Activated CD4-positive, CD25-positive, alpha-beta regulatory T cell treated with anti-CD3 and anti-CD28 coated beads, Interleukin-2, amount 50 U/mL, for 16 hours (primary cell): ENCODE measurements around the gene PIEZO2.

Source experiments
- DNase-seq: peaks from one replicate; pipeline ENCODE4 v3.0.0-alpha.2; 2020; ENCODE audit warnings: low read depth, low spot score

Gene PIEZO2

GRCh38 chr18:10898417-10898974 is 250.9 kb downstream of the PIEZO2 start:
- no peak for DNase-seq

DNA sequence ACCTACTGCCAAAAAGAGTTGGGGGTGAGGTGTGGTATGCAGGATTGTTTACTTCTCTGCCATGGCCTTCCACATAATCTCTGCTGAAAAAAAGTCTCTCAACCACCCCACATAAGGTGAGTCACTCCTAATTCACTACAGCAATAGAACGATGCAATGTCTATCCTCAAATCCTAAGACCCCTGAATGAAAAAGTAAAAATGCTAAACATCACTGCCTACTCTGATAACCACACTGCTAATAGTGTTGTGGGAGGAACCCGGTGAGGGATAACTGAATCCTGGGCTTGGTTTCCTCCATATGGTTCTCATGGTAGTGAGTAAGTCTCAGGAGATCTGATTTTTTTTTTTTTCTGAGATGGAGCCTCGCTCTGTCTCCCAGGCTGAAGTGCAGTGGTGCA is 252.5 kb downstream of the PIEZO2 start:
- DNase-seq = no peak

- no peak for DNase-seq
Measured at GRCh38 chr18:10895976-10896375, 253.4 kb downstream of the PIEZO2 start.

GRCh38 chr18:10894501-10894900 is 254.9 kb downstream of the PIEZO2 start:
- no peak for DNase-seq

GRCh38 chr18:10893761-10894160 is 255.6 kb downstream of the PIEZO2 start:
- no peak for DNase-seq

DNA sequence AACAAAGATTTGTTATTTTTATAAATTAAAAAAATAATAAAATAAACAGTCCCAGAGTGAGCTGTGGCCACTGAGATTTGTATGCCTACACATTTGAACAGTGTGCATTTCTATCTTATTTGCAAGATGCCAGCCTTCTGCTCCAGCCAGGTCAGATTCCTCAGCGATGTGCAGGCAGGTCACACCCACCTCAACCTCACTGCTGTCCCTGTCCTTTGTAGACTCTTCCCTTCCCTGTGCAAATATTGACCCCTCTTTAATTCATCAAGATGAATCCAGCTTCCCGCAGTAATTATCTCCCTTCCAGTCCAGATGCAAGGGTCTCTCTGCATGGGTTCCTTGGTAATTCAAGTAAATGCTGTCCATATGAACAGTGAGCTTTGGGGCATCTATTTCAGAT is 256.2 kb downstream of the PIEZO2 start:
- DNase-seq = no peak

GRCh38 chr18:10892786-10893185 is 256.6 kb downstream of the PIEZO2 start:
- DNase-seq = no peak

GRCh38 chr18:10890022-10890421 is 259.3 kb downstream of the PIEZO2 start:
- no peak for DNase-seq

DNA sequence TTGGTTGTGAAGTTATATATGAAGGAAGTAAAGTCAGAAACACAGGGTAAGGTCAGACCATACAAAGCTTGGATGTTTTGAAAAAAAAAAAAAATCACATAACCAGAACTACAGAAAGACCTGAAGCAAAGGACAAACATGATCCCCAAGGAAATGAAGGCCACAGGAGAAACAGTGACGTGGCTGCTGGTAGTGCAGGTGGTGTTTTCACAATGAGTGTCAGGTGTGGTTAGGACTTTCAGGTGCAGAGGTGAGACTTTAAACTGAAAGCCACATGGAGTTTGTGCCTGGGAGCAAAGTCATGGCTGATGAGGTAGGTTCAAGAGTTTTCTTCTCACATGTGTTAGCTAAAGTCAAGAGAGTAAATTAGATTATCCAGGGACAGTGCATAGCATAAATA is 270.7 kb downstream of the PIEZO2 start:
- no peak for DNase-seq

DNA sequence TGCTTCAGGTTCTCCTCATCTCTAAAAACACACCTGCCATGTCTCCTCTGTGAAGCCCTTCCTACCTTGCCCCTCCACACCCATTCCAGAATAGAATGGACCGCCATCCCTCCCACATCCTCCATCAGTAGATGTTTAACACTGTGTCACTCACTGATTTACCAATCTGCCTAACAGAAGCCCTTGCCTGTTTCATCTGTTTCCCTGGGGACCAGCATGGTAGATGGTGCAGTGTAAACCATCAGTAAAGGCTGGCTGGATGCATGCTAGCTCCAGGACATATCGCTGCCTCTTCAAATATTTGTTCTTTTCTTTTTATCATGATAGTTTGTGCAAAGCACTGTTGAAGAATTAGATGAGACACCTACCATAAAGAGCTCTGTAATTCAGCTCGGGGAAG is 271.4 kb downstream of the PIEZO2 start:
- no peak for DNase-seq

GRCh38 chr18:10875811-10876210 is 273.6 kb downstream of the PIEZO2 start:
- DNase-seq = no peak

- DNase-seq = no peak
Measured at GRCh38 chr18:10872304-10872703, 277.1 kb downstream of the PIEZO2 start.

- DNase-seq = no peak
Measured at GRCh38 chr18:10864722-10865121, 284.6 kb downstream of the PIEZO2 start.

- DNase-seq = no peak
Measured at GRCh38 chr18:10863026-10863425, 286.3 kb downstream of the PIEZO2 start.

DNA sequence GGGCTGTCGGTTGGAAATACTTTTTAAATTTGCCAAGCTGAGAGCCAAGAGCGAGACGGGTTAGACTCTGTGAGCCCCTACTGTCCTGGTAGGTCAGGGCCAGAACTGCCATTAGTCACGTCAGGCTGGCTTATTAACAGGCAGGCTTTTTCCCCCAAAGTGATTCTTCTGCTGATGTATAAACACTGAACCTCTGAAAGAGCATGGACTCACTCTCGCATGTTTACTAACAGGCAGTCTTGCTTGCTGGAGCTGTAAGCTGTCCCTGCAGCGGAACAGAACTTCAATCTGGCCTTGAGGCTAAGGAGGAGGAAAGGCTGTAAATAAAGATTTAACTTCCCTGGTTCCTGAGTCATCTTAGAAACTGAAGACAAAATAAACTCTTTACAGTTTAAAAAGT is 288.4 kb downstream of the PIEZO2 start:
- DNase-seq = no peak

GRCh38 chr18:10860382-10860781 is 289.0 kb downstream of the PIEZO2 start:
- DNase-seq = no peak

DNA sequence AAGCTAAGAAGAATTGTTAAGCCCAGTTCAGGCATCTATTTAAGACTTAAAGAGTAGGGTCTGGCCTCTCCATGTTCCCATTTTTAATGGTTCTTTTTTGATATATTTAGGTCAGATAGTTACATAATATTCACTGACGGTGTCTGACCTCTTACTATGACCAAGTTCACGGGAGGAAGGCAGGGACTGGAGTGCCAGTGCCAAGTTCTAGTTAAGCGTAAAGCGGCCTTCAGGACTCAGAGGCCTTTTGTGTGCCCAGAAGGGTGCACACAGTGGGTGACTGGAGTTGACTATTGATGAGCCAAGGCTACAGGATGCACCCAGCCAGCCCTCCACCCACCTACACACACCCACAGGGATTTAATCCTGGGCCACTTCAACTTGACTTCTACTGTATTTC is 290.9 kb downstream of the PIEZO2 start:
- no peak for DNase-seq

DNA sequence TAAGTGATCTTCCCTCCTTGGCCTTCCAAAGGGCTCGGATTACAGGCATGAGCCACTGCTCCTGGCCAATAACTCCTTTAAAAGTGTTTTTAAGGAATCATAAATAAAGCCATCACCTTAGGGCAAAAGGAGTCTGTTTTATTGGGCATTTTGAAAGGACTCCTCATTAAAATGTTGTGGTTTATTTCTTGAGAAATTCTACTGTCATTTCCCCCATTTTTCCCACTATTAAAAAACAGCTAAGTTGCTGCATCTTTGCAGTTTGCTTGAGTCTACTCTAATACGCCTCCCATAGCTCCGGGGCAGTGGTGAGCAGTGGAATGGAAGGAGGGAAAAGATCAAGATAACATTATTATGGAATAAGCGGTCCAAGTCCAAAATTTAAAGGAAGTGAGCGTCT is 293.2 kb downstream of the PIEZO2 start:
- no peak for DNase-seq

DNA sequence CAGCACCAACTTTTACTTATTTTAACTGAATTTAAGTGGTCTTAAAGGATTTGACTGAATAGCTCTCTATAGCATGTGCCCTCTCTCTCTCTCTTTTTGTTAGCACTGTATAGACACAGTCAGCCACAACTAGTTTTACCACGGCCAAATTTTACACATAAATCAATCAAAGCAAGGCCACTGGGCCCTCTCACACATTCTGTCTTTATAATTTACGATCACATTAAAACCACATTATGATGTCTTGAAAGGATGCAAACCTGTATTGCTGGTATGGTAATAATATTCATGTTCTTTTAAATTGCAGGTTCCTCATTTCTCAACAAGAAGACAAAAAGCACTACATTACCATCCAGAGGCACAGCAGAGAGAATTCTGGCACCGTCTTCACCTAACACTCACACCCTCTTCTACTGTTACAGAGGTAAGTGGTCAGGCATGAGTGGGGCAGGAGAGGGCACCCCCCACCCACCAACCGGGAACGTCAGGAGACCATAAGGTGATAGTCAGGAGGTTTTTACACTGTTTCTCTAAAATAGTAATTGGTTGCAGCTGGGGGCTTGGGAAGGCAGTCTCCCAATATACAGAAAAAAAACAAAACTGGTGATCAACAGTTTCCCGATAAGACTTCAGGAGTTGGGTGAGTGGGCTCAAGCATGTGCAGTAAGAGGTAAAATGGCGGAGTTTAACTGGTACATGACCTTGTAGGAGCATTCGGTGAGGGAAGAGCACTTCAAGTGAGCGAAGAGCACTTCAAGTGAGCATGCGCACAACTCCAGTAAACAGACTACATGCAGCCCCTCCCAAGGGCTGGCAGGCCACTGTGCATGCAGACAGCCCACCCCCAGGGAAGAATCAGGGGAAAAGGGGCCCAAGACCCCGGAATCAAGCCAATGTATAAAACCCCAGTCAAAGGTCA is 296.7 kb downstream of the PIEZO2 start:
- DNase-seq = no peak

DNA sequence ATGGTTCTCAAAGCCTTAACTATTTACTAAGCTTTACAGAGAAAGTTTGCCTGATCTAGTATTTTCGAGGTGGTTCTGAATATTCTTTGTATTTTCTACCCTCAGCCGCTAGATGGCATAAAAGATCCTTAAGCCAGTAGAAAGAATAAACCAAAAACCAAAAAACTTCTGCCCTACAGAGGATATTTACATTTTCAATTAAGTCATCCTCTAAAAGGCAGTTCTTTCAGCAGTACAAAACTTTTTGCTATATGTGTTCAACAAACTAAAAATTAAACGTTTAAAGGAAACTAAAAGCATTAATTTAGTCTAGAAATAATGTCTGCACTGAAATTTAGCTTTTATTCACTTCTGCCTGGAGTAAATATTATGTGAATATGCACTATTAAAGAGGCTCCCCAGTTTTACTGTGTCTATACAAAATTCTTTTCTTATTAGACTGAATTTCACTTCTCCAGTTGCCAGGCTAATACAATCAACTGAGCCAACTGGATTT is 297.5 kb downstream of the PIEZO2 start:
- DNase-seq = no peak

DNA sequence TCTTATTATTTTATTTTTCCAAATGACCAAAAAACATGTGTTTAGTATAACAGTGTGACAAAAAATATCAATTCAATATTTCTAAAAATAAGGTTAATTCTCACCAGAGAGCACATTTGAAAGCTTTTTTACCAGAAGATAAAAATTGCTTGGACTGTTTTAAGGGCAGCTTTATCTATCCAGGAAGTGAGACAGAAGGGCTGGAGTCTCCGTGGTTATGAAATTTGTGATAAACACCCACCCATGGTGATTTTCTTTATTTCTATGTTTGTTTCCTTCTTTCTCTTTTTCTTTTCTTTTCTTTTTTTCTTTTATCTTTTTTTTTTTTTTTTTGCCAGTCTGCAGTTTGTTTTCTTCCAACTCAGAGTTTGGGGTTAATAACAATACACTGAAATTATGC is 298.5 kb downstream of the PIEZO2 start:
- no peak for DNase-seq

DNA sequence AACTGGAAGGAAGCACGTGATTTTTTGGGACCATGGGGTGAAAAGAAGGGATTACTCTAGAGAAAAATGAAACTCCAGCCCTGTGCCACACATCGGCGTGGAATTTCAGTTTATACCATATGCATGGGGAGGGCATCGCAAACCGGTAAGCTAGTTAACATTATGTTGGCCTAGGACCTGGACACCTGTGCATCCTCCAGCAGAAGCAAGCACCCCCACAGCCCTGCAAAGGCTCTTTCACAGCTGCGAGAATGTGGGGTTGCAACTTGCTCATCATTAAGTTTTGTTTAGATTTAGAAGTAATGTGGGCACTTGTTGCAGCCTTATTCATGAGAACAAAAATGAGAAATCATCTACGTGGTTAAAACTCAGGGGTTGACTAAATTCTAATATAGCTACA is 299.2 kb downstream of the PIEZO2 start:
- no peak for DNase-seq

DNA sequence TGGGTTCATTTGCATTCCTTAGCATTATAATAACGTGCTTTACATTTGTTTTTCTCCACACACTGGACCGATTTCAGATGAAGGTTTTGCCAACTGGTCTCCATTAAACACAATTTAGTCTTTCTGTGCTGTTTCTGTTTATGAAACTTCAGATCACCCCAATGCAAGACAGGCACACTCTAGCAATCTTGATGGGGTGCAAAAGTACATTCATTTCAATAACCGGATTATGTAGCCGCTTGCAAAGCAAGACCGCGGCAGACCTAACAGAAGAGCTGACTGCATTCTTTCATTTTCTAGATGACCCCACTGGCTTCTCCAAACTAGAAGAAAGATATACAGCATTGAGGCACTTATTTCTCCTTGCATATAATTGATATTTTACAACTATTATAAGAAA is 301.5 kb downstream of the PIEZO2 start:
- DNase-seq = no peak
